RWPE2 (cell line): ENCODE measurements around the gene CNTN1.

Source experiments
- ATAC-seq: fragments of 200-7000 bp; cut with Tn5 transposase; 3 replicates; pipeline ENCODE4 v1.9.1; 2021; ENCODE audit warnings: low read depth
- DNase-seq: peaks from one replicate; pipeline ENCODE4 v3.0.0-alpha.2; 2020; ENCODE audit warnings: low spot score
- H3K27ac ChIP-seq: fragments of 450-650 bp; 2 replicates; pipeline ENCODE4 v1.5.1; 2017; ENCODE audit warnings: mild to moderate bottlenecking; ENCODE audit not compliant: poor library complexity, severe bottlenecking
- H3K27me3 ChIP-seq: fragments of 250-450 bp; sonication (Bioruptor Pico); 2 replicates; pipeline ENCODE4 v1.5.1; 2021; ENCODE audit warnings: mild to moderate bottlenecking, moderate library complexity; ENCODE audit not compliant: insufficient read depth, poor library complexity, severe bottlenecking
- H3K36me3 ChIP-seq: fragments of 250-450 bp; sonication (Bioruptor Pico); 2 replicates; pipeline ENCODE4 v1.5.1; 2020; ENCODE audit warnings: low read depth, mild to moderate bottlenecking, moderate library complexity
- H3K4me1 ChIP-seq: fragments of 250-450 bp; sonication (Bioruptor Pico); 2 replicates; pipeline ENCODE4 v1.5.1; 2021; ENCODE audit warnings: mild to moderate bottlenecking, moderate library complexity; ENCODE audit not compliant: insufficient read depth, poor library complexity, severe bottlenecking
- H3K4me3 ChIP-seq: fragments of 250-450 bp; sonication (Bioruptor Pico); 2 replicates; pipeline ENCODE4 v1.5.1; 2021; ENCODE audit warnings: mild to moderate bottlenecking, moderate library complexity; ENCODE audit not compliant: severe bottlenecking
- H3K9me3 ChIP-seq: fragments of 250-450 bp; sonication (Bioruptor Pico); 2 replicates; pipeline ENCODE4 v1.5.1; 2021; ENCODE audit warnings: mild to moderate bottlenecking, moderate library complexity; ENCODE audit not compliant: severe bottlenecking
- CTCF ChIP-seq: fragments of 450-650 bp; IDR thresholded peaks from one replicate; pipeline ENCODE4 v1.5.1; 2017; ENCODE audit warnings: mild to moderate bottlenecking, moderate library complexity; ENCODE audit not compliant: poor library complexity, severe bottlenecking

The CNTN1 gene

GRCh38 chr12:41103614-41104013, 411.4 kb downstream of the CNTN1 start:
- DNase-seq: no peak
- Histone ChIP-seq H3K4me3 (no peak overlapping the region), H3K27ac (no peak overlapping the region), H3K36me3 (no peaks in the 10 kb centered on the region), H3K4me1 (no peaks in the 10 kb centered on the region), H3K27me3 (no peaks in the 10 kb centered on the region), H3K9me3 (no peaks in the 10 kb centered on the region)
- no peak for TF ChIP-seq CTCF
- no peak for ATAC-seq

GRCh38 chr12:41106315-41106714, 414.1 kb downstream of the CNTN1 start:
- no peaks in the 10 kb centered on the region for H3K27me3 ChIP-seq
- no peak for DNase-seq
- TF ChIP-seq CTCF: no peak
- ATAC-seq: no peak
- H3K9me3 ChIP-seq: no peaks in the 10 kb centered on the region
- H3K4me3 ChIP-seq: no peak overlapping the region
- H3K4me1 ChIP-seq: no peaks in the 10 kb centered on the region
- H3K36me3 ChIP-seq: no peaks in the 10 kb centered on the region
- H3K27ac ChIP-seq: no peak overlapping the region

GRCh38 chr12:41108032-41108431, 415.8 kb downstream of the CNTN1 start:
- Histone ChIP-seq H3K4me3 (no peak overlapping the region), H3K27ac (no peak overlapping the region), H3K9me3 (no peaks in the 10 kb centered on the region), H3K4me1 (no peaks in the 10 kb centered on the region), H3K36me3 (no peaks in the 10 kb centered on the region), H3K27me3 (no peaks in the 10 kb centered on the region)
- no peak for ATAC-seq
- DNase-seq: no peak
- no peak for TF ChIP-seq CTCF

GRCh38 chr12:41112903-41113302, 420.7 kb downstream of the CNTN1 start:
- no peaks in the 10 kb centered on the region for H3K4me1 ChIP-seq
- no peak overlapping the region for H3K27ac ChIP-seq
- H3K4me3 ChIP-seq: no peak overlapping the region
- no peaks in the 10 kb centered on the region for H3K9me3 ChIP-seq
- TF ChIP-seq CTCF: no peak
- ATAC-seq: no peak
- DNase-seq: no peak
- H3K27me3 ChIP-seq: no peaks in the 10 kb centered on the region
- no peaks in the 10 kb centered on the region for H3K36me3 ChIP-seq

- Histone ChIP-seq H3K27ac (no peak overlapping the region), H3K36me3 (no peaks in the 10 kb centered on the region), H3K27me3 (no peaks in the 10 kb centered on the region), H3K4me1 (no peaks in the 10 kb centered on the region), H3K9me3 (no peaks in the 10 kb centered on the region), H3K4me3 (no peak overlapping the region)
- TF ChIP-seq CTCF: no peak
- ATAC-seq (no peak), DNase-seq (no peak)
Measured at GRCh38 chr12:41120211-41120610, 428.0 kb downstream of the CNTN1 start.
